Measurements from ENCODE around the gene KMT2E.

KMT2E gene

GRCh38 chr7:105094966-105095365 lies 81.0 kb downstream of the KMT2E start:
- DNase-seq = no peak

DNA sequence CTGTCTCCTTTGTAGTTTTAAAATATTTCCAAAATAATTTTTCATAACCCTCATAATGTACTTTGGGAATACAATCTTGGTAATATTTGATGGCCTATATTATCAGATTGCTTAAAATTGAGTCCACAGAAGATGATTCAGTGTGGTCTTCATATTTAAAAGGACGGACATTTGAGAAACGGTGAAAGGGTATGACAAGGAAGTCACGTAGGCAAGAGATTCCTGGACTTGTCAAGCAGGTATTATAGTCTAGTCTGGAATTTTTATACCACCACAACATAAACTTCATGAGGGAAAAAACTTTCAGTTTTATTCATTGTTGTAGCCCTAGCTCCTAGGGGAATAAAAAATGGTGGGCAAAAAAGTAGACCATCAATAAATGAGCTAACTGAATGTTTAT lies 82.3 kb downstream of the KMT2E start:
- DNase-seq = no peak

GRCh38 chr7:105097619-105098018 lies 83.6 kb downstream of the KMT2E start:
- DNase-seq = no peak

DNA sequence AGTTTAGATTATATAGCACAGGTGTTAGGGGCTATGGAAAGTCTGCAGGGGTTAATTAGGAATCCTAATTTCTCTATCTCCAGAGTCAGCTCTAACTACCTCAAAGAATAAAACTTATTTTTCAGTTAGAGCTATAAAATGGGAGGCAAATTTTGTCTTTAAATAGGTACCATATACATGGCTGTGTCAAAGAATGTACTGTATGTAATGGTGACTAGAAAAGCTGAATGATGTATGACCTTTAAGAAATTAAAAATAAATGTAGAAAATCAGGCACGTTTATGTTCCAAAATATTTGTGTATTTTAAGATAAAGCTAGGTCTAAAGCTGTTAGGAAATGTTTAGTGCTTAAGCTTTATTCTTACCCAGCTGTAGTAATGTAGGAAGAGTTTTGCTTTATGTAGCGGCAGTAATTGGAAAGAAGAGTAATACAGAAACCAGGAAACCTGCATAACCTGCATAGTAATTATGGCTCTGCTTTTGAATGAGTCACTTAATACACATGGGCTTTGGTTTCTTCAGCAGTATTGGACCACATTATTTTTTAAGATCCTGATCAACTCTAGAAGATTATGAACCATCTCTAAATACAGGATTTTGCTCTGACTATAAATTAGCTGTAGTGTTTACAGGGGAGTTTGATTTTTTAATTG lies 85.0 kb downstream of the KMT2E start:
- no peak for DNase-seq

DNA sequence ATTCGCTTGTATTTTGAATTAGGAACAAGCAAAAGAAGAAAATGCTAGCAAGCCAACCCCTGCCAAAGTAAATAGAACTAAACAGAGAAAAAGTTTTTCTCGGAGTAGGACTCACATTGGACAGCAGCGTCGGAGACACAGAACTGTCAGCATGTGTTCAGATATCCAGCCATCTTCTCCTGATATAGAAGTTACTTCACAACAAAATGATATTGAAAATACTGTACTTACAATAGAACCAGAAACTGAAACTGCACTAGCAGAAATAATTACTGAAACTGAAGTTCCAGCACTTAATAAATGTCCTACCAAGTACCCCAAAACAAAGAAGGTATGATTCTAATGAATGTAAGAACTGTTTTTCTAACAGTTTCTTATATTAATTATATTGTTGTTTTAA lies 87.9 kb downstream of the KMT2E start:
- no peak for DNase-seq

DNA sequence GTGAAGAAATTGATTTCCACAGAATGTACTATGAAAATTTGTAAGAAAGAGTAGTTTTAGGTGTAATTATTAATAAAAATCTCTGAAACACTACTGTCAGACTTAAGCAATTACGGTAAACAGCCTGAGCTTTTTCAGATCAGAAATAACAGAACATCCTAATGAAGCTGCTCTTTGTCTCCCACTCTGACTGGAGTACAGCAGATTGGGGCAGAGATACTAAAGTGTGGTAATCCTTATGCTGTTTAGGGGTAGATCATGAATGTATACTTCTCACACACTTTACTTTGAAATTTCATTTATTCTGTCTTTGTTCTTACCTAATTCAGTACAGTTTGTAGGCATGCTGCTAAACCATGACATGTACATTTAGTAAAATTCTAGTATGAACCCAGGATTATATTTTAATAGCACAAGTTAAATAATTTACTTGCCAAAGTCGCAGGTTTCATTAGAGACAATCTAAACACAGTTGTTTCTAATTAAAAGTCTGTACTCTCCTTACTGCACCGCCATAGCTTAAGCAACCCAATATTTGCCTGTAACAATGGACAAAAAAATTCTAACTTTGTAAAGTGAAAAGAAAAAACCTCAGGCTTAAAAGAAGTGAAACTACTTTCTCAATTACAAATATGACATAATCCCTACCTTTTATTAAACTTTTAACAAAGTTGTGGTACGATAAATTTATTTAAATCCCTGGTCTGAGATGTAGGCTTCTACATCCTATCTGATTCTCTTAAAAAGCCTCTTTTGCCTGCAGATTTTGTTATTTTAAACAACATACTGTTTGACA lies 88.8 kb downstream of the KMT2E start:
- DNase-seq = no peak

DNA sequence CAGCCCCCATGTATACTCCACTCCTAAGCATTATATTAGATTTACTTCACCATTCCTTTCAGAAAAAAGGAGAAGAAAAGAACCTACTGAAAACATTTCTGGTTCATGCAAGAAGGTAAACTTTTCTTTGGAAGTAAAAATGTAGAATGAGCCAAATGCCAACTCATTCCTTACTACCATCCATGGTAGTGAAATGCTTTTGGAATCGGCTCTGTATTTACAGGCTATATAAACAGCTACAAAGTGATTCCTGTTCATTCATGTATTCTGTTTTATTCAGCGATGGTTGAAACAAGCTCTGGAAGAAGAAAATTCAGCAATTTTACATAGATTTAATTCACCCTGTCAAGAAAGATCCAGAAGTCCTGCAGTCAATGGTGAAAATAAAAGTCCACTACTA lies 91.6 kb downstream of the KMT2E start:
- no peak for DNase-seq

DNA sequence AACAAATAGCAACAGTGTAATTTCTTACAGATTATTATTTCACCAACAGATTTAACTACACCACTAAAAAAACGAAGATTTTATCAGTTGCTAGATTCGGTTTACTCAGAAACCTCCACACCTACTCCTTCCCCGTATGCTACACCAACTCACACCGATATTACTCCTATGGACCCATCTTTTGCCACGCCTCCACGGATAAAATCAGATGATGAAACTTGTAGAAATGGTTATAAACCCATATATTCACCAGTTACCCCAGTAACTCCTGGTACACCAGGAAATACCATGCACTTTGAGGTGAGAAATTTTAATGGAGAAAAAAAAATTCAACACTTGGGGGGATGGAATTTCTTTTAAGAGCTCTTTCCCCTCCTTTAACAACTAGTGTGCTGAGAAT lies 92.5 kb downstream of the KMT2E start:
- no peak for DNase-seq

DNA sequence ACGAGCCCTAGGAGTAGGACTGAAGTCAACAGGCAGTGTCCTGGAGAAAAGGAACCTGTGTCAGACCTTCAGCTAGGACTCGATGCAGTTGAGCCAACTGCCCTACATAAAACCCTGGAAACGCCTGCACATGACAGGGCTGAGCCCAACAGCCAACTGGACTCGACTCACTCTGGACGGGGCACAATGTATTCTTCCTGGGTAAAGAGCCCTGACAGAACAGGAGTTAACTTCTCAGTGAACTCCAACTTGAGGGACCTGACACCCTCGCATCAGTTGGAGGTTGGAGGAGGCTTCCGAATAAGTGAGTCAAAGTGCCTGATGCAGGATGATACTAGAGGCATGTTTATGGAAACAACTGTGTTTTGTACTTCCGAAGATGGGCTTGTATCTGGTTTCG lies 93.5 kb downstream of the KMT2E start:
- no peak for DNase-seq

DNA sequence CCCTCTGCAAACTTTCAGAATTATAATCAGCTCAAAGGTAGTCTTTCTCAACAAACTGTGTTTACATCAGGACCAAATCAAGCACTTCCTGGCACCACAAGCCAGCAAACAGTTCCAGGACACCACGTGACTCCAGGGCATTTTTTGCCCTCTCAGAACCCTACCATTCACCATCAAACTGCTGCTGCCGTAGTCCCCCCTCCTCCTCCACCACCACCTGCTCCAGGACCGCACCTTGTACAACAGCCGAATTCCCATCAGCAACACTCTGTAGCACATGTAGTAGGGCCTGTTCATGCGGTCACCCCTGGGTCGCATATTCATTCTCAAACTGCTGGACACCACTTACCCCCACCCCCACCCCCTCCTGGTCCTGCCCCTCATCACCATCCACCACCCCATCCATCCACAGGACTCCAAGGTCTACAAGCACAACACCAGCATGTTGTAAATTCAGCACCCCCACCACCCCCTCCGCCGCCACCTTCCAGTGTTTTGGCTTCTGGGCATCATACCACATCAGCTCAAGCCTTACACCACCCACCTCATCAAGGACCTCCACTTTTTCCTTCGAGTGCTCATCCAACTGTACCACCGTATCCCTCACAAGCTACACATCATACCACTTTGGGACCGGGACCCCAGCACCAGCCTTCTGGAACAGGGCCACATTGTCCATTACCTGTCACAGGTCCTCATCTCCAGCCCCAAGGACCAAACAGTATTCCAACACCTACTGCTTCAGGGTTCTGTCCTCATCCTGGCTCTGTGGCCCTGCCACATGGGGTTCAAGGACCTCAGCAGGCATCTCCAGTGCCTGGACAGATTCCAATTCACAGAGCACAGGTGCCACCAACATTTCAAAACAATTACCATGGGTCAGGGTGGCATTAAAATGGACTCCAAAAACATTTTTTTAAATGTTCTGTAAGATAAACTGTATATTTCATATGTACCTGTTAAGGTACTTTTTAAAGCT lies 98.7 kb downstream of the KMT2E start:
- no peak for DNase-seq

- no peak for DNase-seq
Observed at GRCh38 chr7:105118612-105119600, 104.9 kb downstream of the KMT2E start.

DNA sequence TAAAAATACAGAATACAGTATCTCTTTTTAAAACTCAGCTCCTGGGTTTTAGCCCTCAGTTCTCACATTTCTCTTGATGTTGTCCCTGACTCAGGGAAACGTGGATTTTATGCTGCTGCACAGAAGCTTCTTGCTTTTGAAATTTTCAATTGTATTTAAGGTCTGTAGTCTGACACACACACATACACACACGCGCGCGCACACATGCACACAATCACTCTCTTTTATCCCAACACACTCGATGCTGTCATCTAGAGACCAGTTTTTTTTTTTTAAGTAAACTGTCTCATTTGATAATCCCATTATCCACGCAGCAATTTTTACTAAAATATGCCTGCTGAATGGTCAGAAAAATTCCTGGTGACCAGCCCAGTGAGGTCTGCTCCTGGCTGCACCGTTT lies 108.6 kb downstream of the KMT2E start:
- DNase-seq = no peak

- no peak for DNase-seq
Observed at GRCh38 chr7:105125745-105126144, 111.7 kb downstream of the KMT2E start.

- DNase-seq = no peak
Observed at GRCh38 chr7:105126436-105126975, 112.5 kb downstream of the KMT2E start.

DNA sequence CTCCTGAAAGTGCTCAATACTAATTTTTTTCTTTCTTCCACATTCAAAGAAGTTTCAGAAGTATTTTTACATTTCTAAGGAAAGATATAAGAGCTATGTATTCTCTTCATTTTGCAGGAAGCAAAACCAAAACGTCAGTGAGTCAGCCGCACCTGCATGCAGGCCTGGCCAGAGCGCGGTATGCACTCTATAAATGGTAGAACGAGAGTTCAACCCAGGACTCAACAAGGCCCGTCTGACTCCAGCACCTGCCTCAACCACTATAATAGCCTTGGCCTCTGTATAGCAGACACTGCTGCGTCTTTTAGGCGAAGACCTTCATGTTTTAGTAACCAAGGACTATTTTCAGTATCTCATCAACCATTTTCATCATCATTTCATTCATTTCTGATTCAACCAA lies 113.2 kb downstream of the KMT2E start:
- DNase-seq = no peak

GRCh38 chr7:105130048-105130447 lies 116.0 kb downstream of the KMT2E start:
- DNase-seq = no peak

- no peak for DNase-seq
Observed at GRCh38 chr7:105130580-105130979, 116.6 kb downstream of the KMT2E start.

DNA sequence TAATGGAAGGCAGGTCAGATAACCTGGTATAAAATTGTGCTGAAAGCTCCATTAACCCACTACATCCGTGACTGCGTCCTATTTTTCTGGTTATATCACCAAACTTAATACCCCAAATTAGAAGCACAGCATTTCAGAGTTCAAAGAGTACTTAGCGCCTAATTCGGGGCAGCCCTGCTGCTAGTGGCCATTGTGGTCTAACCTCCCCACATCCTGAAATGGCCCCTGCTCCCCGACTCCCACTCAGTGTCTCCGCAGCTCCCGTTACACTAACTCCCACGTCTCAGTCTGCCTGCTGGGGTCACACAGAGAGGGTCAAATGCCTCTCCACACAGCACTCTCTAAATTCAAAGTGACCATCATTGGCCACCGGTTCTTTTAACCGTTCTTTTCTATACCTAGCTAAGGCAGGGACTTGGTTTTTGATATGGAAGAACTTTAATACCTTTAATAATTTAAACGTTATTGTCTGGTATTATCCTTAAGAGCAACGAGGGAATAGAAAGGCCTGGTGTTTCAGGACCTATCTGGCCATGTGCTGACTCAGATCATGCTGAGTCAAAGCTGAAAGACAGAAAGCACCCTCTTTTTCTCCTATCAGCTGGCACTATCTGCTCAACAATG lies 117.1 kb downstream of the KMT2E start:
- no peak for DNase-seq

DNA sequence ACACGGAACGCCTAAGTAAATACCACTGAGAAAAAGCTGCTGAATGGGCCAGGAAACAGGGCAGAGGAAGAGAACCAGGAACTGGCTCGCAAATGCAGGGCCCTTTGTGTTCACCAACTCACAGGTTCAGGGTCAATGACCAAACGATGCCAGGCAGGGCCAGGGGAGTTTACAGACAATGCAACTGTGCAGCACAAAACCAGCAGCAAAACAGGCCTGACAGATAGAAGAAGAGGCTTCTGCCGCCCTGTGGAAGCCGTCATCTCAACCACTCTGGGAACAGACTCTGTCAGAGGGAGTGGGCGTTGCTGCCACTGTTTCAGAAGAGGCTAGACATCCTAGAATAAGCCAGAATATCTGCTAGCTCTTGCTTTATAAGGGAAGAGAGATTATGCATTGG lies 117.9 kb downstream of the KMT2E start:
- no peak for DNase-seq

GRCh38 chr7:105132335-105132734 lies 118.3 kb downstream of the KMT2E start:
- no peak for DNase-seq

DNA sequence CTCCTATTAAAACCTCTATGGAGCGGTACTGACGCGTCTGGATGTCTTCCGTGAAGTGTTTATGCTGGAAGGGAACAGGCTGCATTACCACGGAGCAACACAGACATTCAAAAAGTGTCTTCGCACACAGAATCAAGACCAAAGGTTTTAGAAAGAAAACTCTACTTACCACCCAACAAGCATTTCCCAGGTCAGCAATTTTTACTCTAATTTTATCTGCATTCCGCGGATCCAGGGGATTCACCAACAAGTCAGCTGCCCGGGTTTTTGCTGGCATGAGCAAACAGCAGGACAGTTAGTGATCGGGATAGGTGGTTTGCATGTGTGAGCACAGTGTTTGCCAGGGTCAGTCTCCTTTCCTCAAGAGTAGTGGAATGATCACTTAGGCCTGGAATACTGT lies 118.8 kb downstream of the KMT2E start:
- no peak for DNase-seq
